NCI-H2029 treated with DMSO at 0.1 percent for 48 hours (cell line): ENCODE measurements around the gene ALAS1.

Experiments
- DNase-seq: peaks from one replicate; lab custom pipeline; 2025; lab: John Stamatoyannopoulos, UW

The ALAS1 gene

GRCh38 chr3:52249683-52250082 lies 51.7 kb downstream of the ALAS1 start:
- DNase-seq, result no peak

GRCh38 chr3:52250122-52250521 lies 52.2 kb downstream of the ALAS1 start:
- no peak for DNase-seq

GRCh38 chr3:52253314-52254304 lies 55.6 kb downstream of the ALAS1 start:
- no peak for DNase-seq

- no peak for DNase-seq
Observed at GRCh38 chr3:52254608-52255007, 56.6 kb downstream of the ALAS1 start.

GRCh38 chr3:52256159-52256558 lies 58.2 kb downstream of the ALAS1 start:
- DNase-seq, result no peak

GRCh38 chr3:52256622-52257021 lies 58.7 kb downstream of the ALAS1 start:
- no peak for DNase-seq

- DNase-seq, result no peak
Observed at GRCh38 chr3:52257911-52258310, 60.0 kb downstream of the ALAS1 start.

- DNase-seq, result no peak
Observed at GRCh38 chr3:52259035-52259434, 61.1 kb downstream of the ALAS1 start.

GRCh38 chr3:52259448-52259847 lies 61.5 kb downstream of the ALAS1 start:
- no peak for DNase-seq

- DNase-seq, result no peak
Observed at GRCh38 chr3:52262447-52262846, 64.5 kb downstream of the ALAS1 start.
